ENCODE results near the gene PTPRT. TPM values are rescaled to one million over a fixed set of nuclear protein-coding genes. Genes with fewer than 3 reads are reported as not detected.

The PTPRT gene
- total and polyA plus RNA-seq, 10 of the 15 experiments (the other 5 are each of a cell fraction or from before 2014, with no cell fraction given), result not detected

DNA sequence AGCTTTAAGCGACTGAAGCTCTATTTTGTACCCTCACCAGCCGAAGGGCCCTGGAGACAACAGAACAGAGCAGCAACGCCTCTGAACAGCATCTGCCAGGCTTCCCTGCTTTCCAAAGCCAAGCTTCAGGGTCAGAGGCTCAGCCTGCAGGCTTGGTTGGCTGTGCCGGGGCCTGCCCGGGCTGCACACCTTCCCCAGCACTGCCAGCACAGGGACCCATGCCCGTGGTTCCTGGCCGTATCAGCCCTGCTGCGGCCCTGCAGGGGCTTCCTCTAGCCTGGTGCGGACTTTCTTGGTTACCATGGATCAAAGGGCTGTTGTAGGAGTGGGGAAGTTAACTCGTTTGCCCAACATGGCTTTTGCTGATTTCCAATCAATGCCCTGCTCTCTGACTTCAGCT lies 830.1 kb downstream of the PTPRT start:
- Histone ChIP-seq H3K36me3 (ENCODE audit: control insufficient read depth in 2 of 2, insufficient read depth in 2 of 2, low read length in 1 of 2) (no peaks in the 10 kb centered on the region), H4K20me1 (ENCODE audit: control insufficient read depth, insufficient read depth) (no peaks in the 10 kb centered on the region), H3K9ac (ENCODE audit: control insufficient read depth, insufficient read depth, low read length) (no peak overlapping the region), H3K4me3 (no peak overlapping the region), H3K79me2 (ENCODE audit: control insufficient read depth, insufficient read depth, low read length) (no peaks in the 10 kb centered on the region), H3K9me3 (replicated peaks; ENCODE audit: control insufficient read depth, insufficient read depth, low read length) (no peaks in the 10 kb centered on the region), H3K4me1 (ENCODE audit: control insufficient read depth, insufficient read depth, low read length) (no peaks in the 10 kb centered on the region), H3K27ac (ENCODE audit: control insufficient read depth, insufficient read depth) (no peak overlapping the region), H3K27me3 (replicated peaks in 1 of 2; ENCODE audit: control insufficient read depth in 2 of 2, insufficient read depth in 2 of 2, low read length in 1 of 2) (no peaks in the 10 kb centered on the region; a peak in 1 of 4 replicates), H2AFZ (ENCODE audit: control insufficient read depth, low read depth, low read length) (no peak overlapping the region), H3K4me2 (ENCODE audit: control insufficient read depth, insufficient read depth) (no peak overlapping the region)
- CTCF ChIA-PET, result no interaction called here
- intact Hi-C loops (cut with micrococcal nuclease; ENCODE audit: unreplicated experiment) (no loop called here), in situ Hi-C loops (cut with MboI) (no loop called here)
- no peak for FAIRE-seq
- RAD21 ChIA-PET (ENCODE audit: unreplicated experiment), result no interaction called here
- no peak for ATAC-seq
- no peak for DNase-seq (ENCODE audit: low read depth, low spot score)
- 34% methylated on average over 10 of the region's 10 CpGs for WGBS (ENCODE audit: insufficient coverage, insufficient replicate concordance, low lambda C conversion rate, missing lambda C conversion rate)
- POLR2A ChIA-PET, result no interaction called here
- SMC1A ChIA-PET (ENCODE audit: uncharacterized antibody, unreplicated experiment), result no interaction called here
- BruUV-seq (replicated peaks), result no TSS peak
- TF ChIP-seq, protein P1, sequence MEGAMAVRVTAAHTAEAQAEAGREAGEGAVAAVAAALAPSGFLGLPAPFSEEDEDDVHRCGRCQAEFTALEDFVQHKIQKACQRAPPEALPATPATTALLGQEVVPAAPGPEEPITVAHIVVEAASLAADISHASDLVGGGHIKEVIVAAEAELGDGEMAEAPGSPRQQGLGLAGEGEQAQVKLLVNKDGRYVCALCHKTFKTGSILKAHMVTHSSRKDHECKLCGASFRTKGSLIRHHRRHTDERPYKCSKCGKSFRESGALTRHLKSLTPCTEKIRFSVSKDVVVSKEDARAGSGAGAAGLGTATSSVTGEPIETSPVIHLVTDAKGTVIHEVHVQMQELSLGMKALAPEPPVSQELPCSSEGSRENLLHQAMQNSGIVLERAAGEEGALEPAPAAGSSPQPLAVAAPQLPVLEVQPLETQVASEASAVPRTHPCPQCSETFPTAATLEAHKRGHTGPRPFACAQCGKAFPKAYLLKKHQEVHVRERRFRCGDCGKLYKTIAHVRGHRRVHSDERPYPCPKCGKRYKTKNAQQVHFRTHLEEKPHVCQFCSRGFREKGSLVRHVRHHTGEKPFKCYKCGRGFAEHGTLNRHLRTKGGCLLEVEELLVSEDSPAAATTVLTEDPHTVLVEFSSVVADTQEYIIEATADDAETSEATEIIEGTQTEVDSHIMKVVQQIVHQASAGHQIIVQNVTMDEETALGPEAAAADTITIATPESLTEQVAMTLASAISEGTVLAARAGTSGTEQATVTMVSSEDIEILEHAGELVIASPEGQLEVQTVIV (IDR thresholded peaks at IDR 0.05; ENCODE audit: borderline replicate concordance, partially characterized antibody), result no peak
- TF ChIP-seq, protein P2, sequence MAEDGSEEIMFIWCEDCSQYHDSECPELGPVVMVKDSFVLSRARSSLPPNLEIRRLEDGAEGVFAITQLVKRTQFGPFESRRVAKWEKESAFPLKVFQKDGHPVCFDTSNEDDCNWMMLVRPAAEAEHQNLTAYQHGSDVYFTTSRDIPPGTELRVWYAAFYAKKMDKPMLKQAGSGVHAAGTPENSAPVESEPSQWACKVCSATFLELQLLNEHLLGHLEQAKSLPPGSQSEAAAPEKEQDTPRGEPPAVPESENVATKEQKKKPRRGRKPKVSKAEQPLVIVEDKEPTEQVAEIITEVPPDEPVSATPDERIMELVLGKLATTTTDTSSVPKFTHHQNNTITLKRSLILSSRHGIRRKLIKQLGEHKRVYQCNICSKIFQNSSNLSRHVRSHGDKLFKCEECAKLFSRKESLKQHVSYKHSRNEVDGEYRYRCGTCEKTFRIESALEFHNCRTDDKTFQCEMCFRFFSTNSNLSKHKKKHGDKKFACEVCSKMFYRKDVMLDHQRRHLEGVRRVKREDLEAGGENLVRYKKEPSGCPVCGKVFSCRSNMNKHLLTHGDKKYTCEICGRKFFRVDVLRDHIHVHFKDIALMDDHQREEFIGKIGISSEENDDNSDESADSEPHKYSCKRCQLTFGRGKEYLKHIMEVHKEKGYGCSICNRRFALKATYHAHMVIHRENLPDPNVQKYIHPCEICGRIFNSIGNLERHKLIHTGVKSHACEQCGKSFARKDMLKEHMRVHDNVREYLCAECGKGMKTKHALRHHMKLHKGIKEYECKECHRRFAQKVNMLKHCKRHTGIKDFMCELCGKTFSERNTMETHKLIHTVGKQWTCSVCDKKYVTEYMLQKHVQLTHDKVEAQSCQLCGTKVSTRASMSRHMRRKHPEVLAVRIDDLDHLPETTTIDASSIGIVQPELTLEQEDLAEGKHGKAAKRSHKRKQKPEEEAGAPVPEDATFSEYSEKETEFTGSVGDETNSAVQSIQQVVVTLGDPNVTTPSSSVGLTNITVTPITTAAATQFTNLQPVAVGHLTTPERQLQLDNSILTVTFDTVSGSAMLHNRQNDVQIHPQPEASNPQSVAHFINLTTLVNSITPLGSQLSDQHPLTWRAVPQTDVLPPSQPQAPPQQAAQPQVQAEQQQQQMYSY (CRISPR knock-in tag; IDR thresholded peaks at IDR 0.05), result no peak
- no peak for TF ChIP-seq FOXM1 (IDR thresholded peaks at IDR 0.05; ENCODE audit: low read depth, low read length)
- TF ChIP-seq KDM1A (IDR thresholded peaks at IDR 0.05; ENCODE audit: borderline replicate concordance), result no peak
- no peak for TF ChIP-seq SMC3 (IDR thresholded peaks at IDR 0.05; ENCODE audit: borderline replicate concordance, low read length)
- TF ChIP-seq, protein P3, sequence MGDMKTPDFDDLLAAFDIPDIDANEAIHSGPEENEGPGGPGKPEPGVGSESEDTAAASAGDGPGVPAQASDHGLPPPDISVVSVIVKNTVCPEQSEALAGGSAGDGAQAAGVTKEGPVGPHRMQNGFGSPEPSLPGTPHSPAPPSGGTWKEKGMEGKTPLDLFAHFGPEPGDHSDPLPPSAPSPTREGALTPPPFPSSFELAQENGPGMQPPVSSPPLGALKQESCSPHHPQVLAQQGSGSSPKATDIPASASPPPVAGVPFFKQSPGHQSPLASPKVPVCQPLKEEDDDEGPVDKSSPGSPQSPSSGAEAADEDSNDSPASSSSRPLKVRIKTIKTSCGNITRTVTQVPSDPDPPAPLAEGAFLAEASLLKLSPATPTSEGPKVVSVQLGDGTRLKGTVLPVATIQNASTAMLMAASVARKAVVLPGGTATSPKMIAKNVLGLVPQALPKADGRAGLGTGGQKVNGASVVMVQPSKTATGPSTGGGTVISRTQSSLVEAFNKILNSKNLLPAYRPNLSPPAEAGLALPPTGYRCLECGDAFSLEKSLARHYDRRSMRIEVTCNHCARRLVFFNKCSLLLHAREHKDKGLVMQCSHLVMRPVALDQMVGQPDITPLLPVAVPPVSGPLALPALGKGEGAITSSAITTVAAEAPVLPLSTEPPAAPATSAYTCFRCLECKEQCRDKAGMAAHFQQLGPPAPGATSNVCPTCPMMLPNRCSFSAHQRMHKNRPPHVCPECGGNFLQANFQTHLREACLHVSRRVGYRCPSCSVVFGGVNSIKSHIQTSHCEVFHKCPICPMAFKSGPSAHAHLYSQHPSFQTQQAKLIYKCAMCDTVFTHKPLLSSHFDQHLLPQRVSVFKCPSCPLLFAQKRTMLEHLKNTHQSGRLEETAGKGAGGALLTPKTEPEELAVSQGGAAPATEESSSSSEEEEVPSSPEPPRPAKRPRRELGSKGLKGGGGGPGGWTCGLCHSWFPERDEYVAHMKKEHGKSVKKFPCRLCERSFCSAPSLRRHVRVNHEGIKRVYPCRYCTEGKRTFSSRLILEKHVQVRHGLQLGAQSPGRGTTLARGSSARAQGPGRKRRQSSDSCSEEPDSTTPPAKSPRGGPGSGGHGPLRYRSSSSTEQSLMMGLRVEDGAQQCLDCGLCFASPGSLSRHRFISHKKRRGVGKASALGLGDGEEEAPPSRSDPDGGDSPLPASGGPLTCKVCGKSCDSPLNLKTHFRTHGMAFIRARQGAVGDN (IDR thresholded peaks at IDR 0.05), result no peak
- TF ChIP-seq RCOR1 (conservative IDR thresholded peaks at IDR 0.05; ENCODE audit: low read depth, low read length), result no peak
- no peak for TF ChIP-seq POLR2AphosphoS5 (IDR thresholded peaks at IDR 0.05; ENCODE audit: low read length)
- TF ChIP-seq, protein P4, sequence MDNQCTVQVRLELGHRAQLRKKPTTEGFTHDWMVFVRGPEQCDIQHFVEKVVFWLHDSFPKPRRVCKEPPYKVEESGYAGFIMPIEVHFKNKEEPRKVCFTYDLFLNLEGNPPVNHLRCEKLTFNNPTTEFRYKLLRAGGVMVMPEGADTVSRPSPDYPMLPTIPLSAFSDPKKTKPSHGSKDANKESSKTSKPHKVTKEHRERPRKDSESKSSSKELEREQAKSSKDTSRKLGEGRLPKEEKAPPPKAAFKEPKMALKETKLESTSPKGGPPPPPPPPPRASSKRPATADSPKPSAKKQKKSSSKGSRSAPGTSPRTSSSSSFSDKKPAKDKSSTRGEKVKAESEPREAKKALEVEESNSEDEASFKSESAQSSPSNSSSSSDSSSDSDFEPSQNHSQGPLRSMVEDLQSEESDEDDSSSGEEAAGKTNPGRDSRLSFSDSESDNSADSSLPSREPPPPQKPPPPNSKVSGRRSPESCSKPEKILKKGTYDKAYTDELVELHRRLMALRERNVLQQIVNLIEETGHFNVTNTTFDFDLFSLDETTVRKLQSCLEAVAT (IDR thresholded peaks at IDR 0.05), result no peak
- TF ChIP-seq POLR2AphosphoS2 (IDR thresholded peaks at IDR 0.05; ENCODE audit: low read depth, low read length), result no peak
- TF ChIP-seq LARP7 (IDR thresholded peaks at IDR 0.05), result no peak
- no peak for TF ChIP-seq KAT2A (conservative IDR thresholded peaks at IDR 0.05; ENCODE audit: control insufficient read depth, low read depth, low read length)
- TF ChIP-seq TARDBP (IDR thresholded peaks at IDR 0.05; ENCODE audit: borderline replicate concordance), result no peak
- TF ChIP-seq SIX5 (IDR thresholded peaks at IDR 0.05; ENCODE audit: low read depth, low read length, severe bottlenecking), result no peak
